GM18867 (cell line): ENCODE results near the gene CACNB4.

Experiments
- ATAC-seq: cut with Tn5 transposase; IDR thresholded peaks from one replicate; pipeline ENCODE4 v1.9.1; 2021; ENCODE audit warnings: mild to moderate bottlenecking, moderate library complexity; ENCODE audit not compliant: unreplicated experiment

CACNB4 gene

DNA sequence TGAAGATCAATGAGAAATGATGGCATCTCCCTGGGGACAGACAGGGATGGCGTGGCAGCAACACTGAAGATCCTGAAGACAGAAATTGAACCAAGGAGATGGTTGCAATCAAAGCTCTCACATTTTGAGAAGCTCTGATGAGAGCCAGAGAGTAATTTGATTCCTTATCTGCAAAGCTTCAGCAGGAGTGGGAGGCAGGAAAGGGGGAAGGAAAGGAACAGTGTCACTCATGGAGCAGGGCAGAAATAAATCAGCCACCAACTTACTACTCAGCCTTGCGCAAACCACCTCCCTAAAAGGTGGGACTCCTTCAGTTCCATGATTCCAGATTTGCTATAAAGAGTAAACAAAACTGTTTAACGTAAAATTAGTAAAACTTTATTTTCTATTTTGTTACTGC lies 119.2 kb downstream of the CACNB4 start:
- no peak for ATAC-seq

GRCh38 chr2:151978709-151979108 lies 120.1 kb downstream of the CACNB4 start:
- no peak for ATAC-seq

- ATAC-seq = no peak
Observed at GRCh38 chr2:151977631-151978030, 121.2 kb downstream of the CACNB4 start.

- ATAC-seq = peak; percentile 90
Observed at GRCh38 chr2:151976945-151977353, 121.9 kb downstream of the CACNB4 start.

DNA sequence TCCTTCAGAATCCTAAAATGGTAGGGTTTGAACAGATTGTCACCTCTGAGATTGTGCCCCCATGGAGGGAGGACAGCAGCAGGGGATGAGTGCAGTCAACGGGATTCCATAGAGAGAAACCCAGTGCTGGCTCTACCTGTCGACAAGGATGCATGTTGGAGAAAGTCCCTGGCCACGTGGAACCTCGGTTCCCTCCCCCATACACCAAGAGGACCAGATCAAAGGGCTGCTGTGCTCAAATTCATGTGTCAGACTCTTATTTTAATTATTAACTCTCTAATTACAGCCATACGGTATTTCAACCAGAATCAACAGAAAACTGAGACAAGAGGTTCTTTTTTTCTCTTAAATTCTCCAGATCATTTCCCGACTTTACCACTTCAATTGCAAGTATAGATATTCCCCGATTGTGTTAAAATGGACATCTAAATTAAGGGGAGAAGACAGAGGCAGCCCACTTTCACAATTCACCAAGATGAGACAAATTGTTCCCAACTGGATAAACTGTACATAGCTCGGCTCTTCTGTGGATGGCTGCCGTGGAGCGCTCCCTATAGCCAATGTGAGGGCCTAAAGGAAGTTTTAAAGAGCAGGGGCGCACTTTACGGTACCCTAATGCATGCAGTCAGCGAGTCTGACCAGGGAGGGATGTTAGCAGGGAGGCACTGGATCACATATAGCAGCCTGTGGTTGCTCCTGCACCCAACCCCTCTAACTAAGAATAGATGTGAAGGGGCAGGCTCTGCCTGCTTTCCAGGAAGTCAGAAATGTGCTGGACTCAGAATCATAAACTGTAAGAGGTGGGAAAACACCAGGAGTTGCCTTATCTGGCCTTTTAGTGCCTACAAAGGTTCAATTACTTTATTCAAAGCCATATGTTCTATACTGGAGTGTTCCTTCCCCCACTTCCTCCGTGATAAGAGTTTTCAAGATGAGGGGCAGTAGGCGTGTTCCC lies 123.1 kb downstream of the CACNB4 start:
- ATAC-seq = no peak

GRCh38 chr2:151974988-151975387 lies 123.9 kb downstream of the CACNB4 start:
- ATAC-seq = no peak

DNA sequence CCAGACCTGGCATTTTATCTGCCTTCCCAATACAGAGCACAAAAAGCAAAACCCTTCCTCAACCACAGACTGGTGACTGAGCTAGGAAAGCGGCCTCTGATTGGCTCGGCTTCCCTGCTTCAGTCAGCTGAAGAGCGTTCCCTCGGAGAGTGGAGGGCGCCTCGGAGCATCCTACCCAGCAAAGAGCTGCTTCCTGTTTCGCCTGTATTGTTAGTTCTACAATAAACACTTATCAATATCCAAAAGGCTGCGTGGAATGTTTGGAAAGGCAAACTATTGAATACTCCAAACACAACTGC lies 125.0 kb downstream of the CACNB4 start:
- no peak for ATAC-seq

DNA sequence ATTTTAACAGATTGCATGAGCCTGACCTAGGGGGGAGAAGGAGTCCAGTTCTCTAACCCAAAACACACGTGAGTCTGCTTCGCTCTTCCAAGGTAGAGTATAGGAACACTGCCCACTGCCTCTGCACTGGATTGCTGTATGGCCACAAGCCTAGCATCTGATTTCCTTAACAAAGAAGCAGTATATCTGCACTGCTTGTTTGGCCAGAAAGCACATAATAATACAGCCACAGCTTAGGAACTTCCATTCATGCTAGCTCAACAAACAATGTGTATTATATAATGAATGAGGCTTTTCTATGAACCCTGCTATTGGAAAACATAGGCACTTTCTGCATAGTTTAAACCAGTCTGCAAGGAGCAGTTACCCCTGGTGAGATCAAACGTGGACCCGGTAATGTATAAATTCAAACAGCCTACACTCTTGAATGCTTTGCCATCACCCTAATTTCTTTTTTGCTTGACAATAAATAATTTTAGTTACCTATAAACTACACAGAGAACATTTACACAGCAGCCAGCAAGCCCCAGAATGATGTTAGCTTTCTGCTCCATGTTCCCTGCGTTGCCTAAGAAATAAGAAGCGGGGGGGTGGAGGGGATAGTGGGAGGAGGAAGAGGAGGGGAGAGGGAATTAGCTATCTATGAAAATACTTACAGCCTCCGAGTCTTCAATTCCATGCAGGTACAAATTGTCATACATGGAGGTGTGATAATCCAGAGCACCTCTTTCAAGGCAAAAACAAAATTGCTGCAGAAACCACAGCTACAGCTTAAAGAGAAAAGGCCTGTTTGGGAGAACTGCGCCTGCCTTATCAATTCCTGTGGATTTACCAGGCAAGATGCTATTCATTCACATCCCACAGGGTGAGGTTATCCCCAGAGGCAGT lies 125.6 kb downstream of the CACNB4 start:
- no peak for ATAC-seq

GRCh38 chr2:151972241-151973012 lies 126.4 kb downstream of the CACNB4 start:
- no peak for ATAC-seq

DNA sequence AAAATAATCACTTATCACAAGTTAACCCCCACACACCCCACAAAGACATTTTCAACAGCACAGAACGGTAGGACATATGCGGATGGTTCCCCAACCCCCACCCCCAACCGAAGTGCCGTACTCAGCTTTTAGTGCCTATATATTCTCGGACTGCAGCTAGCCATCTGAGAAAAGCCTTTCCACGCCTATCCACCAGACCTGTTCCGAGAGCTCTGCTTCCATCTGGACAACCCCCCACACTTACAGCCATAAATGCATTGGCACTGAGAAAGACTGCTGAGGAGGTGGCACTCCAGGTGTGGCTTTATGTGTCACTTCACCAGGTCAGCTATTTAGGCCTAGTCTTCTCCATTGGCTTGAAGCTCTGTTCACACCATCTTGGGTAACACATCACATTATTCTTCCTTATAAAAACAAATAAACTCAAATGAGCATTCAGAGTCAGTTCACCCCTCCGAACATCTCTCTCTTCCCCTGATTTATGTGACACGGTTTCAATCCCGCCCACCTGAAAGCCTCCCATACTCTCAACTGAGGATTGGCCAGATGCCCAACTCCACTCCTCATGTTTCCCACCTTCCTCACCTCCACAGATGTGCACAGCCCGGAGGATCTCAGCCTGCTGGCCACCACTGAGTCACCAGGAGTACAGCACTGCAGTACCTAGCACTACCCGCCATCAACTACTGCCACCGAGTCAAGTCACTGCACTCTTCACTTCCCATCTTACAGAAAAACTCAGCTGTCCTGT lies 127.4 kb downstream of the CACNB4 start:
- ATAC-seq = no peak

- no peak for ATAC-seq
Observed at GRCh38 chr2:151968770-151969470, 129.9 kb downstream of the CACNB4 start.

- no peak for ATAC-seq
Observed at GRCh38 chr2:151967829-151968722, 130.8 kb downstream of the CACNB4 start.

DNA sequence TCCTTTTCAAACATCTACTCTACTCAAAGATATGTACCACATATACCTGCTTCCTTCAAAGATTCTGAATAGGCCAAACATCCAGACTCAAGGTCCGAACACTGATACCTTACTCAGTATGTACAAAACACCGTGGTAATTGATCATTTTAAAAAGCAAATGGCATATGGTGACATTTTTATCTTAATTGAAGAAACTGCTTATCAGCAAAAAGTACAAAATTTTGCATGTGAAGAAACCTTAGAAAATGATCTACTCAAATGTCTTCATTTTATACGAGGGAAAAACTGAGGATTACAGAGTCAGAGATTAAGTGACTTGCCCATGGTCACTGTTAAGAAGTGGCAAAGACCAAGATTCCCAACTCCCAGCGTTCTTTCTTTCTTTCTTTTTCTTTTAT lies 133.0 kb downstream of the CACNB4 start:
- no peak for ATAC-seq

GRCh38 chr2:151961558-151961957 lies 137.3 kb downstream of the CACNB4 start:
- ATAC-seq = no peak

DNA sequence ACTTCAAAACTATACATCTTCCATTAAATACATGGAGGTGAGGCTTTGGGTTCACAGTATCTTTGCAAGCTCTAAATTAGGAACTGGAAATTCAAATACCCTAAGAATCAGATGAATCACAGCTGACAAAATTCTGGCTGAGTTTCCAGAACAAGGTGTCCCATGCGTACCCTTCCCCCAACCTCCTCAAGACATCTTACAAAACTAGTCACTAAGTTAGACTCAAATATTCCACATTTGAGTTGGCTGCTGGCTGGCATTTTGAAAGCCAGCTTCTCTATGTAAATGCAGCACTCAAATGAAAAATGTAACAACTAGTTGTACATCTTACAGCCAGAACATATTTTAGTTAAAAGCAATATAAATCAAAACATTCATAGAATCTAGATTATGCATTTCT lies 139.6 kb downstream of the CACNB4 start:
- ATAC-seq = no peak

DNA sequence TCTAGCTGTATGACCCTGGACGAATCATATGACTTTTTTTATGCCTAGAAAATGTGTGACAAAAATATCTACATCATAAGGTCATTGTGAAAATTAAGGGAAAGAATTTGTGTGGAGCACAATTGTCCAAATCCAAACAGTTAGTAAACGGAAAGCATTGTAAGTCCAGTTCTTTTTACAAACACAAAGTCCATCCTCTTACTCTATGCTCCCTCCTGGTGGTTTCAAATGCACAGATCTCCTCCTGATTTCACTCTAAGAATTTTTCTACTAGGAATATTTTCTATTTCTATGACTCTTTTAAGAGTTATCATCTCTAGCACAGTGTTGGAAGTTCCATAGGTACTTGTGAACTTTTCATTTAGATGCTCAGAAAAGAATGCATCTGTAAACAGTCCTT lies 145.4 kb downstream of the CACNB4 start:
- ATAC-seq = no peak

- no peak for ATAC-seq
Observed at GRCh38 chr2:151952691-151953456, 146.0 kb downstream of the CACNB4 start.

GRCh38 chr2:151947813-151948165 lies 151.1 kb downstream of the CACNB4 start:
- ATAC-seq = no peak
